ENCODE data around the gene SFMBT2. TPM values are rescaled to one million over a fixed set of nuclear protein-coding genes. Genes with fewer than 3 reads are reported as not detected.

Gene SFMBT2
- total RNA-seq, 1 experiment from 2014 or later: 14.3 TPM

DNA sequence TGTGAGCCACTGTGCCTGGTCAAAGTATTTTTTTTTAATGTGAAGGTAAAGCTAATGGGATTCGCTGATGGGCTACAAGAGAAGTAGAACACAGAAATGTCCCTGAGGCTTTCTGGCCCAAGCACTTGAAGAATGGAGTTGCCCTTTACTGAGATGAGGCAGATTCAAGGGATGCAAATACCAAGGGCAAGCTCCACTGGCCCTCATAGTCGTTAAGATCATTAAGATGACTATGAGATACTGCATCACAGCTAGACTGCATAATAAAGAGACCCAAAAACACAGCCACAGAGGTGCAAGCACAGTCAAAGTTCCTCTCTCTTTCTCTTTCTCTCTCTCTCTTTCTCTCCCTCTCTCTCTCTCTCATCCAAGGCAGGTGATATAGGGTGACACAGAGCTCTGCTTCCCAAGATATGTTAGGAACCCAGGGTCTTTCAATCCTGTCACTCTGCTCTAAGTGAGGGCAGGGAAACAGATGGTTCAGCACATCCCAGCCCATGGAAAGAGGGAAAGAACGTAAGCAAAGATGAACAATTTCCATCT is 117.4 kb downstream of the SFMBT2 start (continued):
- TF ChIP-seq, protein P1, sequence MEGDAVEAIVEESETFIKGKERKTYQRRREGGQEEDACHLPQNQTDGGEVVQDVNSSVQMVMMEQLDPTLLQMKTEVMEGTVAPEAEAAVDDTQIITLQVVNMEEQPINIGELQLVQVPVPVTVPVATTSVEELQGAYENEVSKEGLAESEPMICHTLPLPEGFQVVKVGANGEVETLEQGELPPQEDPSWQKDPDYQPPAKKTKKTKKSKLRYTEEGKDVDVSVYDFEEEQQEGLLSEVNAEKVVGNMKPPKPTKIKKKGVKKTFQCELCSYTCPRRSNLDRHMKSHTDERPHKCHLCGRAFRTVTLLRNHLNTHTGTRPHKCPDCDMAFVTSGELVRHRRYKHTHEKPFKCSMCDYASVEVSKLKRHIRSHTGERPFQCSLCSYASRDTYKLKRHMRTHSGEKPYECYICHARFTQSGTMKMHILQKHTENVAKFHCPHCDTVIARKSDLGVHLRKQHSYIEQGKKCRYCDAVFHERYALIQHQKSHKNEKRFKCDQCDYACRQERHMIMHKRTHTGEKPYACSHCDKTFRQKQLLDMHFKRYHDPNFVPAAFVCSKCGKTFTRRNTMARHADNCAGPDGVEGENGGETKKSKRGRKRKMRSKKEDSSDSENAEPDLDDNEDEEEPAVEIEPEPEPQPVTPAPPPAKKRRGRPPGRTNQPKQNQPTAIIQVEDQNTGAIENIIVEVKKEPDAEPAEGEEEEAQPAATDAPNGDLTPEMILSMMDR (IDR thresholded peaks at IDR 0.05): no peak
- TF ChIP-seq RORB (CRISPR knock-in tag; IDR thresholded peaks at IDR 0.05) (no peak), NR3C1 (CRISPR knock-in tag; conservative IDR thresholded peaks at IDR 0.05; ENCODE audit: low read depth) (no peak)
- TF ChIP-seq, protein P2, sequence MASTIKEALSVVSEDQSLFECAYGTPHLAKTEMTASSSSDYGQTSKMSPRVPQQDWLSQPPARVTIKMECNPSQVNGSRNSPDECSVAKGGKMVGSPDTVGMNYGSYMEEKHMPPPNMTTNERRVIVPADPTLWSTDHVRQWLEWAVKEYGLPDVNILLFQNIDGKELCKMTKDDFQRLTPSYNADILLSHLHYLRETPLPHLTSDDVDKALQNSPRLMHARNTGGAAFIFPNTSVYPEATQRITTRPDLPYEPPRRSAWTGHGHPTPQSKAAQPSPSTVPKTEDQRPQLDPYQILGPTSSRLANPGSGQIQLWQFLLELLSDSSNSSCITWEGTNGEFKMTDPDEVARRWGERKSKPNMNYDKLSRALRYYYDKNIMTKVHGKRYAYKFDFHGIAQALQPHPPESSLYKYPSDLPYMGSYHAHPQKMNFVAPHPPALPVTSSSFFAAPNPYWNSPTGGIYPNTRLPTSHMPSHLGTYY (CRISPR knock-in tag; IDR thresholded peaks at IDR 0.05): no peak

DNA sequence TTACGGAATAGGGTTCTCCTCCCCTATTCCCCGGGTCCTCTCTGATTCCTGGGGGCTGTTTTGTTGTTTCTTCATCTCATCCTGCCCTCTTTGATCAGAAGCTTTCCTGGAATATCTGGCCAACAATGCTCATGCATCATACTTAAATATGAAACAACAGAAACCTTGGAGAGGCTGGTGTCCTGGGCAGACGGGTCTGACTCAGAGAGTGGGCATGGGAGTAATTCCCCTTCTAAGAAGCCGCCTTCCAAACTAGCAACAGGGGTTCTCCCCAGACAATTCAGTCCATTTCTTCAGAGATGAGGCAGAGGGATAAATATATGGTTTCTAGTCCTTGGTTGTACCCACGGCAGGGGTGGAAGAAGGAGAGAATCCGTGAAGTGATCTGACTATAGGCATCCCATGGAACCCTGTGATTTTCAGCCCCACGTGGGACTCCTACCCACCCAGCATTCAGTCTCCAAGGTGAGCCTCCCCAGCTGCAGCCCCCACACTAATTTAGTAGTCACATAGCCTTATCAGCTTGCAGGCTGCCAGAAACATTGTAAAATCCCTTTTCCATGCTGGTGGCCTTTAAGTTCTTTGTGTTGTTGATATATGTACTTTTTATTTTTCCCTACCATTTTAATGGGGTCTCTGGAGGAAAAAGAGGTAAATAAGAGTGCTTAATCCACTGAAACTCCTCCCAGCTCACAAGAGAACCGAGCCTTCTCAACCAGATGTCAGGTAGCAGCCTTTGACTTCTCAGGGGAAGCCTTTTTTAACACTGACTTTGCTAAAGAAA is 119.2 kb downstream of the SFMBT2 start:
- Mint-ChIP-seq H3K36me3 (no peaks in the 10 kb centered on the region), H3K27me3 (ENCODE audit: low read depth) (no peaks in the 10 kb centered on the region), H3K27ac (no peak overlapping the region), H3K4me3 (no peak overlapping the region), H3K4me1 (peaks cover 15% of the 10 kb centered on the region), H3K9me3 (peaks cover 4% of the 10 kb centered on the region; the same call in 1 of the 2 replicates)
- TF ChIP-seq NR3C1 (CRISPR knock-in tag; conservative IDR thresholded peaks at IDR 0.05; ENCODE audit: low read depth) (no peak), ZNF138 (CRISPR knock-in tag; conservative IDR thresholded peaks at IDR 0.05) (no peak), KAT7 (CRISPR knock-in tag; IDR thresholded peaks at IDR 0.05; ENCODE audit: borderline replicate concordance) (no peak), SMAD3 (CRISPR knock-in tag; IDR thresholded peaks at IDR 0.05; ENCODE audit: borderline replicate concordance) (no peak), GABPB1 (CRISPR knock-in tag; IDR thresholded peaks at IDR 0.05) (no peak), ZNF263 (CRISPR knock-in tag; IDR thresholded peaks at IDR 0.05; ENCODE audit: low read depth) (no peak), CBFB (CRISPR knock-in tag; IDR thresholded peaks at IDR 0.05; ENCODE audit: low read depth) (no peak)
- TF ChIP-seq, protein P3, sequence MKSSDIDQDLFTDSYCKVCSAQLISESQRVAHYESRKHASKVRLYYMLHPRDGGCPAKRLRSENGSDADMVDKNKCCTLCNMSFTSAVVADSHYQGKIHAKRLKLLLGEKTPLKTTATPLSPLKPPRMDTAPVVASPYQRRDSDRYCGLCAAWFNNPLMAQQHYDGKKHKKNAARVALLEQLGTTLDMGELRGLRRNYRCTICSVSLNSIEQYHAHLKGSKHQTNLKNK (CRISPR knock-in tag; IDR thresholded peaks at IDR 0.05): no peak
- TF ChIP-seq, protein P4, sequence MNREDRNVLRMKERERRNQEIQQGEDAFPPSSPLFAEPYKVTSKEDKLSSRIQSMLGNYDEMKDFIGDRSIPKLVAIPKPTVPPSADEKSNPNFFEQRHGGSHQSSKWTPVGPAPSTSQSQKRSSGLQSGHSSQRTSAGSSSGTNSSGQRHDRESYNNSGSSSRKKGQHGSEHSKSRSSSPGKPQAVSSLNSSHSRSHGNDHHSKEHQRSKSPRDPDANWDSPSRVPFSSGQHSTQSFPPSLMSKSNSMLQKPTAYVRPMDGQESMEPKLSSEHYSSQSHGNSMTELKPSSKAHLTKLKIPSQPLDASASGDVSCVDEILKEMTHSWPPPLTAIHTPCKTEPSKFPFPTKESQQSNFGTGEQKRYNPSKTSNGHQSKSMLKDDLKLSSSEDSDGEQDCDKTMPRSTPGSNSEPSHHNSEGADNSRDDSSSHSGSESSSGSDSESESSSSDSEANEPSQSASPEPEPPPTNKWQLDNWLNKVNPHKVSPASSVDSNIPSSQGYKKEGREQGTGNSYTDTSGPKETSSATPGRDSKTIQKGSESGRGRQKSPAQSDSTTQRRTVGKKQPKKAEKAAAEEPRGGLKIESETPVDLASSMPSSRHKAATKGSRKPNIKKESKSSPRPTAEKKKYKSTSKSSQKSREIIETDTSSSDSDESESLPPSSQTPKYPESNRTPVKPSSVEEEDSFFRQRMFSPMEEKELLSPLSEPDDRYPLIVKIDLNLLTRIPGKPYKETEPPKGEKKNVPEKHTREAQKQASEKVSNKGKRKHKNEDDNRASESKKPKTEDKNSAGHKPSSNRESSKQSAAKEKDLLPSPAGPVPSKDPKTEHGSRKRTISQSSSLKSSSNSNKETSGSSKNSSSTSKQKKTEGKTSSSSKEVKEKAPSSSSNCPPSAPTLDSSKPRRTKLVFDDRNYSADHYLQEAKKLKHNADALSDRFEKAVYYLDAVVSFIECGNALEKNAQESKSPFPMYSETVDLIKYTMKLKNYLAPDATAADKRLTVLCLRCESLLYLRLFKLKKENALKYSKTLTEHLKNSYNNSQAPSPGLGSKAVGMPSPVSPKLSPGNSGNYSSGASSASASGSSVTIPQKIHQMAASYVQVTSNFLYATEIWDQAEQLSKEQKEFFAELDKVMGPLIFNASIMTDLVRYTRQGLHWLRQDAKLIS (CRISPR knock-in tag; IDR thresholded peaks at IDR 0.05; ENCODE audit: borderline replicate concordance): no peak
- TF ChIP-seq, protein P5, sequence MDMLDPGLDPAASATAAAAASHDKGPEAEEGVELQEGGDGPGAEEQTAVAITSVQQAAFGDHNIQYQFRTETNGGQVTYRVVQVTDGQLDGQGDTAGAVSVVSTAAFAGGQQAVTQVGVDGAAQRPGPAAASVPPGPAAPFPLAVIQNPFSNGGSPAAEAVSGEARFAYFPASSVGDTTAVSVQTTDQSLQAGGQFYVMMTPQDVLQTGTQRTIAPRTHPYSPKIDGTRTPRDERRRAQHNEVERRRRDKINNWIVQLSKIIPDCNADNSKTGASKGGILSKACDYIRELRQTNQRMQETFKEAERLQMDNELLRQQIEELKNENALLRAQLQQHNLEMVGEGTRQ (CRISPR knock-in tag; IDR thresholded peaks at IDR 0.05): no peak
- TF ChIP-seq, protein P6, sequence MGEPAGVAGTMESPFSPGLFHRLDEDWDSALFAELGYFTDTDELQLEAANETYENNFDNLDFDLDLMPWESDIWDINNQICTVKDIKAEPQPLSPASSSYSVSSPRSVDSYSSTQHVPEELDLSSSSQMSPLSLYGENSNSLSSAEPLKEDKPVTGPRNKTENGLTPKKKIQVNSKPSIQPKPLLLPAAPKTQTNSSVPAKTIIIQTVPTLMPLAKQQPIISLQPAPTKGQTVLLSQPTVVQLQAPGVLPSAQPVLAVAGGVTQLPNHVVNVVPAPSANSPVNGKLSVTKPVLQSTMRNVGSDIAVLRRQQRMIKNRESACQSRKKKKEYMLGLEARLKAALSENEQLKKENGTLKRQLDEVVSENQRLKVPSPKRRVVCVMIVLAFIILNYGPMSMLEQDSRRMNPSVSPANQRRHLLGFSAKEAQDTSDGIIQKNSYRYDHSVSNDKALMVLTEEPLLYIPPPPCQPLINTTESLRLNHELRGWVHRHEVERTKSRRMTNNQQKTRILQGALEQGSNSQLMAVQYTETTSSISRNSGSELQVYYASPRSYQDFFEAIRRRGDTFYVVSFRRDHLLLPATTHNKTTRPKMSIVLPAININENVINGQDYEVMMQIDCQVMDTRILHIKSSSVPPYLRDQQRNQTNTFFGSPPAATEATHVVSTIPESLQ (CRISPR knock-in tag; IDR thresholded peaks at IDR 0.05): no peak
- TF ChIP-seq, protein P7, sequence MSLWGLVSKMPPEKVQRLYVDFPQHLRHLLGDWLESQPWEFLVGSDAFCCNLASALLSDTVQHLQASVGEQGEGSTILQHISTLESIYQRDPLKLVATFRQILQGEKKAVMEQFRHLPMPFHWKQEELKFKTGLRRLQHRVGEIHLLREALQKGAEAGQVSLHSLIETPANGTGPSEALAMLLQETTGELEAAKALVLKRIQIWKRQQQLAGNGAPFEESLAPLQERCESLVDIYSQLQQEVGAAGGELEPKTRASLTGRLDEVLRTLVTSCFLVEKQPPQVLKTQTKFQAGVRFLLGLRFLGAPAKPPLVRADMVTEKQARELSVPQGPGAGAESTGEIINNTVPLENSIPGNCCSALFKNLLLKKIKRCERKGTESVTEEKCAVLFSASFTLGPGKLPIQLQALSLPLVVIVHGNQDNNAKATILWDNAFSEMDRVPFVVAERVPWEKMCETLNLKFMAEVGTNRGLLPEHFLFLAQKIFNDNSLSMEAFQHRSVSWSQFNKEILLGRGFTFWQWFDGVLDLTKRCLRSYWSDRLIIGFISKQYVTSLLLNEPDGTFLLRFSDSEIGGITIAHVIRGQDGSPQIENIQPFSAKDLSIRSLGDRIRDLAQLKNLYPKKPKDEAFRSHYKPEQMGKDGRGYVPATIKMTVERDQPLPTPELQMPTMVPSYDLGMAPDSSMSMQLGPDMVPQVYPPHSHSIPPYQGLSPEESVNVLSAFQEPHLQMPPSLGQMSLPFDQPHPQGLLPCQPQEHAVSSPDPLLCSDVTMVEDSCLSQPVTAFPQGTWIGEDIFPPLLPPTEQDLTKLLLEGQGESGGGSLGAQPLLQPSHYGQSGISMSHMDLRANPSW (CRISPR knock-in tag; conservative IDR thresholded peaks at IDR 0.05; ENCODE audit: low read depth): no peak
- TF ChIP-seq, protein P2 (CRISPR knock-in tag; IDR thresholded peaks at IDR 0.05): no peak
- no peak for DNase-seq (ENCODE audit: low spot score)
- ChIA-PET CTCF (no interaction called here), POLR2A (no interaction called here)
- no peak for ATAC-seq
